GM21825 (cell line): Measurements from ENCODE around the gene ERC1.
"Not testable (repeated sequence)": the region's sequence is repeated elsewhere in the genome, so short reads cannot be mapped to it uniquely, and the experiment has no call there.

Experiments
- ATAC-seq: cut with Tn5 transposase; IDR thresholded peaks from one replicate; pipeline ENCODE4 v1.9.1; 2021; ENCODE audit warnings: mild to moderate bottlenecking, moderate library complexity; ENCODE audit not compliant: unreplicated experiment

ERC1 gene

DNA sequence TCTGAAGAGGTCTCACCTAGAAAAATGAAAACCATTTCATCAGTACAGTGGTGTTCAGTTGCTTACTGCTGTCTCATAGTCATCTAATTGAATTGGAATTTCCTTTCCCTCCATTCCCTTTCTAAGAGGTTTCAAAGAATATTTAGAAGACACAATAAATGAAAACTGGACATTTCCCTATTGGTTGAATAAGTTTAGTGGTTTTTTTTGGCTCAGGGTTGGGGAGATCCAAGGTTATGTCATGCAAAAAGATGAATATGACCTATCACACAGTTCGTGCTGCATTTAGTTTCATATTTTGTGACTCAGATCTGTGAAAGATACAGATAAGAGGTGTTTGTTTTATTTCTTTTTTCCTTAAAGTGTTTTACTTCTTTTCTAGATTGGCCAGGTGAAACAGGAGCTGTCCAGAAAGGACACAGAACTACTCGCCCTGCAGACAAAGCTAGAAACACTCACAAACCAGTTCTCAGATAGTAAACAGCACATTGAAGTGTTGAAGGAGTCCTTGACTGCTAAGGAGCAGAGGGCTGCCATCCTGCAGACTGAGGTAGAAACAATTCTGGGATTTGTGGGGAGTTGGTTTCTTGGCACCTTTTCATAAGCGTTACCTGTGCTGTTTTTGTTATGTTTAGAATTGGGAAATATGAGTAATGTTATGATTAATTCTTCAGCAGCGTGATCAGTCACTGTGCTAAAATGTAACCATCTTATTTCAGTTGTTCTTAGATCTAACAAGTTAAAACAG, 124.6 kb downstream of the ERC1 start:
- ATAC-seq = no peak

DNA sequence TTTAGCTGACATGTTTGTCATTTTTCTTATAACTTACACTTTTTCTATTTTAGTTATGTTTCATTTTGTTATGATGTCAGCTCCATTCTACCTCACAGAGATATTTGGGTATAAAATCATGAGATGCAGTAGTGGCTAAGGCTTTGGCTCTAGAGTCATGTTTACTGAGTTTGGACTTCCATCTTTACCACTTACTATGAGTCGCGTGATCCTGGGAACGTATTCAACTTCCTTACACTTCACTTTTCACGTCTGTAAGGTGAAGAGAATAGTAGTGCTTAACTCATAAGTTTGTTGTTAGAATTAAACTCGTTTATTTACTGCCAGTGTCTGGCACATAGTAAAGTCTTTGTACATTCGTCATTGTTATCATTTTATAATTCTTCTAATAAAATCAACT, 126.3 kb downstream of the ERC1 start:
- no peak for ATAC-seq

DNA sequence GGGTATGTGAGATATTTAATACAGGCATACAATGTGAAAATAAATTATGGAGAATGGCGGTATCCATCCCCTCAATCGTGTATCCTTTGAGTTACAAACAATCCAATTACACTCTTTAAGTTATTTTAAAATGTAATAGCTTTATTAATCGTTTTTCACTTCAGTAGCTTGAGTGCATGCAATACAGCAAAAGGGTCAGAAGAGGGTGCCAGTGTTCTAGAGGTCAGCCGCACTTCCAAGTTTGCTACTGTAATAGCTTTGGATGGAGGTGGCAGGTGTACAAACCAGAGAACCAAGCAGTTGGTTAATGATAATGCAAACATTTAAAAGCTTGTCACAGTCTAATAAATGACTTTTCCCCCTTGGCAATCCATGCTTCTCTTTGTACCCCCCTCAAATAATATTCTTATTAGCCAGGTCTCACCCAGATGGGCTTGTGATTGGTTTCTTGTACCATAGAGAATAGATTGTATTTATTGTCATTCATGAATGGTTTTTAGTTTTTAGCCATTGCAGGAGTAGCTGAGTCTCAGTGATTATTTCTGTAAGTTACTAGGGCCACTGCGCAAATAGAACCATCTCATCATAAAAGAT, 127.0 kb downstream of the ERC1 start:
- no peak for ATAC-seq

DNA sequence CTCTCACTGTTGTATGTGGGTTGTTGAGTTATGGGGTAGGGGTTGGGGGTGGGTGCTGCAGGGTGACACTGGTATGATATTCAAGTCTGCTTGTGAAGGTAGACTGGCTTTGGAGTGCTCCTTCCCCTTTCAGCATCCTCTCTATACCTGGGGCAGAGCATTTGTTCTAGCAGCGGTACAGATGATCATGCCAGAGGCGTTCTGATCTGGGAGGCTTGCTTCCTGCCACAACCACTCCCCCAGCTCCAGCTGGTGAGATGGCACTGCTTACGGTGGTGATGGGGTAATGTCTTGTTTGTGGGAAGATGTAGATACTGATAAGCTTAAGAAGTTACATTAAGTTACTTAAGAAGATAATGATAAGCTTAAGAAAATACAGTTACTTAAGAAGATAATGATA, 131.8 kb downstream of the ERC1 start:
- ATAC-seq = no peak

DNA sequence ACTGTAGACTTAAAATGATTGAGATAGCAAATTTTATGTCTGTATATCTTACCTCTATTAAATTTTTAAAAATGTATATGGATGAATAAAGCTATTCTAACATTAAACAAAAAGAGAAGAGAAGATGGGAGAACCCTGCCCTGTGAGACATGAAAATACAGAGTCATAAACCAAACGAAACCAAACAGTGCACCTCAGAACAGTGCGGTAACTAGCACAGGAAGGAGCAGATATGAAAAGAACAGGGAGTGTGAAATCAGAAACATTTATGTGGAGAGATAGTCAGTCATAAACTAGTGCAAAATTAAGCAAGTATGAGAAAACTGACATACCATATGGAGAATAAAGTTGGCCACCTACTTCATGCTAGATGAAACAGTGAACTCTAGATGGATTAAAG, 135.1 kb downstream of the ERC1 start:
- ATAC-seq = no peak

DNA sequence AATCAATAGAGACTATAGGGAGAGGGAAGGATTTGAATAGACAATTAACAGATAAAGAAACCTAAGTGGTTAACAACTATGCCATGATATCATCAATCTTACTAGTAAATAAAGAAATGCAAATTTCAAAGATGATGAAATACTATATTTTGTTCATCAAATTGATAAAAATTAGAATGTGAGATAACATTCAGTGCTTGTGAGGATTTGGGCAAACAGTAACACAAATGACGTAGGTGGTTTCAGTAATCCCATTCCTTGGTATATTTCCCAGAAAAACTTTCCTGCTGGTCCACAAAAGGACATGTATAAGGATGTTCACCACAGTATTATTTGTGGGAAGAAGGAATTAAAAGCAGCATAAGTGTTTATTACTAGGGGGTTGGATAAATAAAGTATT, 136.0 kb downstream of the ERC1 start:
- no peak for ATAC-seq

DNA sequence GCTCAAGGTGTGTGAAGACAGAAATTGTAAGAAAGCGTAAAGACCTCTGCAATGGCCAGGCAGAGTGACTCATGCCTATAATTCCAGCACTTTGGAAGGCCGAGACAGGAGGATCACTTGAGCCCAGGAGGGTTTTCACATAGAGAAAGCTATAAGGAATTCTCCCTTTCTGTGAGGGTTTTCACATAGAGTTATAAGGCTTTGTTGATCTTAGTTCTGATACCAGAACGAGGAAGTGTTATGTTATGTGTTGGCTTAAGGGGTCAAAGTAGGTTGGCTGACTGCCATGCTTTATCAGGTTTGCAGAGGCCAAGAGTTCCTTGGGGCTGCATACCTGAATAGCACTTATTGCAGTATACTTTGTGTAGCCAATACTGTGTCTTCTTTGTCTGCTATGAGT, 139.1 kb downstream of the ERC1 start:
- ATAC-seq = no peak

DNA sequence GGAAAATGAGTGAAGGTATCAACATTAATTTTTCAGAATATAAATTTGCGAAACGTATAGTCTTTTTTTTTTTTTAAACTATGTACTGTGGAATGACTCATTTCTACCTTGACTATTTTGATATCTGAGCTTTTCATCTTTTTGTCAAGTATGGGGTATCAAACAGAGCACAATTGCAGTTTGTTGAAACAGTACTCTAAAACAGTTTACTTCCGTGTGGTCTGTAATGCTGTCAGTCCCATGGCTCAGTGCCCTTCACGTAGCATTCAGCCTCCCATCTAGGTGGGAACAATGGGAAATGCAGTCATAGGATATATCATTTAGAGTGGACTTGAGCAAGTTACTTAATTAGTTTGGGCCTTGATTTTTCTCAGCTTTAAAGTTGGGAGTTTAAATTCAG, 139.5 kb downstream of the ERC1 start:
- ATAC-seq = no peak

DNA sequence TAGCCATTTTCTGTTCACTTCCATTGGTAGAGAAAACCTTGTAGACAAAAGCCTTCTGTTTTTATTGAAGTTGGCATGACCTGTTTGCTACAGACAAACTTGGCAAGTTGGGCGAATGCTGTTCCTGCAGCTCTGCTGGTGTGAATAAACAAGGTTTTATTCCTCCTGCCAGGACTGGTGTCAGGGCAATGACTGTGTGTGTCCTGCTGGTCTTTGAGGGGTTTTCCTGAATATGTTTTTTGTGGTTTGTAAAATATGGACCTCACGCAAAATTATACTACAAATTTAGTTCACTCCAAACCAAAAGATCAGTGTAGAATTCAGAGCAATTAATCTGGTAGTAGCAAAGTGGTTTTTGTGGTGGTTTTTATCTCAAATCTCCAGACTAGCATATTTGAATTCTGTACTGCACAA, 140.8 kb downstream of the ERC1 start:
- ATAC-seq = no peak

DNA sequence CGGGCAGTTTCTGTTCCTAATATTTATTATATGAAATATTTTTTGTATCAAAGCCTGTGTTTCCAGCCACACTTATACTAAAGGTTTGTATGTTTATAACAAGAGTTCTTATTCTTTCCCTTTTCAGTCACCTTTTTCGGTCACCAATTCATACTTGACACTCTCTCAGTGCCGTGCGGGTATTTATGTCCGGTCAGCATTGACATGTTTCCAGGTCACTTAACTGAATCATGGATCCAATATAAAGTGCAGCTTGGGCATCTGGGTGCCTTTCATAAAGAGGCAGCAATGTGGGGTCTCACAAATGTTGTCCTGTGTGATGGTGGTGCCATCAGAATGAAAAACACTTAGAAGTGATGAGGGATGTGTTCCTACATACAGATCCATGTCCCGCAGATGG, 141.3 kb downstream of the ERC1 start:
- ATAC-seq = no peak

DNA sequence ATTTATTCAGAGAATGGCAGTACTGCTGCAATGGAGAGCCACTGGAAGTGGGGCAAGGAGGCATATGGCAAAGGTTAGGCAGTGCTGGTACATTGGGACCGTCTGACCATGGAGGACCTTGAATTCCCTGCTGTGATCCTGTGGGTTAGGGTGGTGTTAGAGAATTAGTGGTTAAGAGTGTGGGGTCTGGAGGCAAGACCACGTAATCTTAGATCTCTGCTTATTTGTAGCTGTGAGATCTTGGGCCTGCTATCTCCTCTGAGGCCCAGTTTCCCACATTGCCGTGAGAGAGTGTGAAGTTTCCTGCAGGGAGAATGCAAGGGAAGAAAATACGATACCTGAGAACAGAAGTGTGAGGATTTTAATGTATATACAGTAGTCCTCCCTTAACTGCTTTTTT, 147.7 kb downstream of the ERC1 start:
- no peak for ATAC-seq

DNA sequence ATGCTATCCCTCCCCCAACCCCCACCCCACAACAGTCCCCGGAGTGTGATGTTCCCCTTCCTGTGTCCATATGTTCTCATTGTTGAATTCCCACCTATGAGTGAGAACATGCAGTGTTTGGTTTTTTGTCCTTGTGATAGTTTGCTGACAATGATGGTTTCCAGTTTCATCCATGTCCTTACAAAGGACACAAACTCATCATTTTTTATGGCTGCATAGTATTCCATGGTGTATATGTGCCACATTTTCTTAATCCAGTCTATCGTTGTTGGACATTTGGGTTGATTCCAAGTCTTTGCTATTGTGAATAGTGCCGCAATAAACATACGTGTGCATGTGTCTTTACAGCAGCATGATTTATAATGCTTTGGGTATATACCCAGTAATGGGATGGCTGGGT, 155.7 kb downstream of the ERC1 start:
- ATAC-seq = not testable (repeated sequence)

DNA sequence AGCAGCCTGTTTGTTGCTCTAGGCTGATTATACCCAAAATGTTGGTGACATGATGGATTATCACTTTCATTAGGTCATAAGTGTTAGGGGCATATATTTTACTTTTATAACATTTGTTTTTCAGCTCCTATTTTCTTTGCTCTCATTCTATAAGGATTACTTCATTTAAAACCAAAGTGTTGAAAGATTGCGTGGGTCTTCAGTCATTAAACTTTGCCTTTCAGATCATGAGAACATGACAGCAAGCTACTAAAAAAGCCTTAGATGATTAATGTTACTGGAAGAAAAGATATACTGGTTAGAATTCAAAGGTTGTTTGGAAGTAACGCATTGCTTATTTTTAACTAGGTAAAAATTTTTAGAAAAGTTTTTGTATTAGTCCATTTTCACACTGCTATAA, 156.8 kb downstream of the ERC1 start:
- ATAC-seq = no peak

DNA sequence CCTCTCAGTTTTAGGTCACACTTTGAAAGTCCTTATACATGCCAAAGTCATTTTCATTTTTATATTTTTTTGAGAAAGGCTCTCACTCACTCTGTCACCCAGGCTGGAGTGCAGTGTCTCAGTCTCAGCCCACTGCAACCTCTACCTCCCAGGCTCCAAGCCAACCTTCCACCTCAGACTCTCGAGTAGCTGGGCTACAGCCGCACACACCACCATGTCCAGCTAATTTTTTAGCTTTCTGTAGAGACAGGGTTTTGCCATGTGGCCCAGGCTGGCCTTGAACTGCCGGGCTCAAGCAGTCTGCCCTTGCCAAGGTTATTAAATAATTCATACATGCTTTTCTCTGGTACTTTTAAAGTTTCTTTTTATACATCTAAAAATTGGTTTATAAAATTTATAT, 166.0 kb downstream of the ERC1 start:
- no peak for ATAC-seq

DNA sequence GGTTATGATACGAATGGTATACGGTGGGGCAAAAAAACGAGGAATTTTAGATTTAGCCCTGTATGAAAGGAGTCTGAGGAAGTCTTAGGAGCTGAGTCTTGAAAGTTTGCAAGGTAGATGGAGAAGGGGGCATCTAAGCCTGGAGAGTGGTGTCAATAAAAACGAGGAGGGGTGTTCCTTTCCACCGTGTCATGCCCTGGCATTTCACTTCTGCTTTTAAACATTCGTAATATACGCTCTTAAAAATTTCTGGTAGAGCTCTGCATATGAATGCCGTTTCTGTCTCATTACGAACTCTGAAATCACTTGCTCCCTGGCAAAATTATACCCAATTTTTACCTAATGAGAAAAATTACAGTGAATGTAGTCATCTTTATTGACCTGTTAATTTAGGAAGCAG, 170.2 kb downstream of the ERC1 start:
- ATAC-seq = no peak

DNA sequence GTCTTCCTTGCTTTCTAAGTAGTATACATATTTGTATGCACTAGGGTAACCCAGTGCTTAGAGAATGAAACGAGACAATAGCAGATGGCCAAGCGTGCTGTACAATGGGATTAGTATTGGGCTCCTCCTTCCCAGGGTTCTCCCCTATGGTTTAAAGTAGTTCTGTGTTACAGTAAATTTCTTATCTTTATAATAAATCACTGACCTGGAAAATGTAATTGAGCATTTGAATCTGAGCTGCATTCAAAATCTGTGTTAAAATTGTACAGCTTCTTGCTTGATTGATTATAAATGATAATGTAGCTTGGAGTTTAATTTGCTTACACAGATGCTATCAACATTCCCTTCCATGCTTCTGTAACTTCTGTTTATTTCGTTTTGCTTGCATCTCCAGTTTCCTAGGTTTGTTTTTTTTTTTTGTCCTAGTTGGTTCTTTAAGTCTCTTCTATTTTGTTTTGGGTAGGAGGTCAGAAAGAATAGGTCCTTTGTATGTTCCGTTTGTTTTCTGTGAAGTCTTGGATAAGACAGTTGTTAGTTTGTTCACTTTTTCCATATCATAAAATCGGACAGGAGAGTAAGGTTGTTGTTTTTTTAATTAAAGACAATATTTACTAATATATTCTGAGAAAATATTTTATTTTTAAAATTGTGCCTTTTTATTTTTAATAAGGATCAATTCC, 171.2 kb downstream of the ERC1 start:
- no peak for ATAC-seq

DNA sequence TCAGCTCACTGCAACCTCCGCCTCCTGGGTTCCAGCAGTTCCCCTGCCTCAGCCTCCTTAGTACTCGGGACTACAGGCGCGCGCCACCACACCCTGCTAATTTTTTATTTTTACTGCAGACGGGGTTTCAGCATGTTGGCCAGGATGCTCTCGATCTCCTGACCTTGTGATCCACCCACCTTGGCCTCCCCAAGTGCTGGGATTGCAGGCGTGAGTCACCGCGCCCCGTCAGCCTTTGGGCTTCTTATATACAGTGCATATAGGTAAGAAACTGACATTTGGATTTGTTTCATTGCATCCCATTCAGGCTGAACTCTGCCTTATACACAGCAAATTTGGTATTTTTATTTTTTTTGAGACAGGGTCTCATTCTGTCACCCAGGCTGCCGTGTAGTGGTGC, 176.8 kb downstream of the ERC1 start:
- ATAC-seq = no peak

DNA sequence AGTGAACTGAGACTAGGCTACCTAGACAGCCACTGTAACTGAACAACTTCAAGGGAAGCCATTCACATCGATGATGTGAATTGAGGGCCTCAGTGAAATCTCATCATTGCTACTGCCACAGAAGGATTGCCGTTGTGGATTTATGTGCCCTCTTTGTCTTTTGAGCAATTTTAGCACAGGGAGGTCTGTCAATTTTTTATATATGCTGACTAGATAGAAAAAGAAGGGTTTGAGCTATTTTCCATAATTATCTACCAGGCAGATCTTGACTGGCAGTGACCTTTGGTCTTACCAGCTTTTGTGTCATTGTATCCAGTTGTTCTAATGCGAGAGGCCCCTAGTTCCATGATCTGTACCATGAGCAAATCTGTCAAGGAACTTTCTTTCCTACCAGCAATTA, 179.4 kb downstream of the ERC1 start:
- no peak for ATAC-seq

DNA sequence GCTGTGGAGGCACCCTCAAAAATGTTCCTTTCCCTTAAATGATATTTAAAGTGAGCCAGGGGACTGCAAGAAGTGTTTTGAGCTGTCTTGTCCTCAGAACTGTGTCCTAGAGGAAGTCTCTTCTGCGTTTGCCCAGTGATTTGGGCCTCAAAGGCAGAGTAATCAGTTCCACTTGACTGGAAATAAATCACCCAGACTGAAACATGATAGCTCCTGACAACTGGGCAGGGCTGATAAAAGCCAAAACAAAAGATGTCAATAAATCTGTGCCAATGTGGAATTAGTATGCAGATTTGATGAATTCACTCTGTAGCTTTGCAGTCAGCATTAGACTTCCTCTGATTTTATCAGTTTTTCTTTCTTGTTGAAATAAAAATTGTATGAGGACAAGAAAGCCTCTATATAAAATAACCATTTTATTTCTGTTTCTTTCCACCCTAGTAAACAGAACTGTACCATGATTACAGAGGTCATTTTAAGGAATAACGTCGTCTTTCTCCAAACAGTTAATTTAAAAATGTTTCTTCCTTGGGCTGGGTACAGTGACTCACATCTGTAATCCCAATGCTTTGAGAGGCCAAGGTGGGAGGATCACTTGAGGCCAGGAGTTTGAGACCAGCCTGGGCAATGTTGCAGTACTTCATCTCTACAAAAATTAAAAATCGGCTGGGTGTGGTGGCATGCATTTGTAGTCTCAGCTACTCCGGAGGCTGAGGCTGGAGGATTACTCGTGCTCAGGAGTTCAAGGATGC, 180.8 kb downstream of the ERC1 start:
- no peak for ATAC-seq

DNA sequence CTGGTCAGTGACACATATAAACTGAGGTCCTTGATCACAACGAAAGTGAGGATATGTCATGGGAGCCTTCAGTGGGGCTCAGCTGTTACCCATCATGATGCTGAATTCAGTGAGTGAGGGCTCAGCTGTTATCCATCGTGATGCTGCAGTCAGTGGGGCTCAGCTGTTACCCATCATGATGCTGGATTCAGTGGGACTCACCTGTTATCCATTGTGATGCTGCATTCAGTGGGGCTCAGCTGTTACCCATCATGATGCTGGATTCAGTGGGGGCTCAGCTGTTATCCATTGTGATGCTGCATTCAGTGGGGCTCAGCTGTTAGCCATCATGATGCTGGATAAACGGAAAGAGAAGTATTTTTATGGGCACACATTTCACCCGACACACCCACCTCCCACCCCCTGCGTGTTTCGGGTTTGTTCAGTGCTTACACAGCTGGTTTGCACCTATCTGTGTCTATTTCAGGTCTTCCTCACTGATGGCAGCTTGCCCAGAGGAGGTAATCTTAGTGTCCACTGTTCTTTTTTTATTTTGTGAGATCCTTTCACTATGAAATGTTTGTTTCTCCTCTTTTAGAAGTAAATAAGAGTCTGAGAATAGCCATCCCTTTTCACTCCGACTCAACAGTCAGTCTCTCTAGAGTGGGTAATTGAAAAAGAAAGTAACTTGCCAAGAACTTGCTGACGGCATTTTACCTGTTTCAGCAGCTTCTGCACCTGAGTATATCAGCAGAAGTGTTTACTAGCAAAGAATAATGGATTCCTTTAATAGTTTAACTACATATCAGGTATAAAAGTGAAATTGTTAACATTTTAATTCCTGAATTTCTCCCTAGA, 183.0 kb downstream of the ERC1 start:
- no peak for ATAC-seq

DNA sequence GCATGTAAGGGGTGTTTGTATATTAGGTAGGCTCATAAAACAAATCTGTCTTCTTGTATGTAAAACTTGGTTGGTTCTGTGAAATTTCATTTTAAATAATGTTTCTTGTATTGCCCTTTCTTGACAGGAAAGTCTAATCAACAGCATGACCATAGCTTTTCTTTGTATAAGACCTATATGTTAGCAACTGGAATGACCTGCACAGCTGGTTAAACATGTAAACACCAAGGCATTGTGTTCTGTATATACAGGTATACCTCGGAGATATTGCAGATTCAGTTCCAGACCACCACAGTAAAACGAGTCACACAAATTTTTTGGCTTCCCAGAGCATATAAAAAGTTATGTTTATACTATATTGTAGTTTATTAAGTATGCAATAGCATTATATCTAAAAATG, 183.6 kb downstream of the ERC1 start:
- no peak for ATAC-seq
